HepG2 (cell line): Measurements from ENCODE around the gene LPIN3. TPM values are rescaled to one million over a fixed set of nuclear protein-coding genes. Genes with fewer than 3 reads are reported as not detected.

ENCODE experiments used
- ARNT2 ChIP-seq: sonication (generic); formaldehyde crosslinking; IDR thresholded peaks from 2 replicates; pipeline ENCODE4 v1.8.0; 2022; ENCODE audit warnings: mild to moderate bottlenecking, low read depth, missing genetic modification reagents, moderate library complexity
- ASH2L ChIP-seq: fragments of 300-600, 200-600 bp; sonication (generic); IDR thresholded peaks from 2 replicates; pipeline ENCODE4 v1.7.0; 2017; ENCODE audit warnings: low read depth, mild to moderate bottlenecking, moderate library complexity, mixed read lengths, low read length; ENCODE audit not compliant: insufficient read length
- ATF6 ChIP-seq: sonication (generic); formaldehyde crosslinking; conservative IDR thresholded peaks from 2 replicates; pipeline ENCODE4 v1.4.0; 2020; ENCODE audit warnings: missing genetic modification reagents
- BATF2 ChIP-seq: sonication (generic); formaldehyde crosslinking; IDR thresholded peaks from 2 replicates; pipeline ENCODE4 v1.8.0; 2022; ENCODE audit warnings: mild to moderate bottlenecking, missing genetic modification reagents, moderate library complexity
- CBX1 ChIP-seq: IDR thresholded peaks from one replicate; pipeline ENCODE4 v1.6.1; 2016; ENCODE audit warnings: antibody characterized with exemption, low read depth
- ERF ChIP-seq: IDR thresholded peaks from 2 replicates; pipeline ENCODE4 v1.6.1; 2018; ENCODE audit warnings: missing biosample characterization, missing genetic modification reagents
- ETV5 ChIP-seq: IDR thresholded peaks from 2 replicates; pipeline ENCODE4 v1.6.1; 2018; ENCODE audit warnings: missing biosample characterization, missing genetic modification reagents, inconsistent platforms, borderline replicate concordance
- HDAC6 ChIP-seq: fragments of 200-600 bp; sonication (generic); IDR thresholded peaks from 2 replicates; pipeline ENCODE4 v1.7.0; 2017; ENCODE audit warnings: mild to moderate bottlenecking, antibody characterized with exemption, low read length, low read depth
- IRF2 ChIP-seq: IDR thresholded peaks from 2 replicates; pipeline ENCODE4 v1.6.1; 2018; ENCODE audit warnings: missing genetic modification reagents, missing compliant biosample characterization
- JUN ChIP-seq: sonication (generic); formaldehyde crosslinking; IDR thresholded peaks from 2 replicates; pipeline ENCODE4 v1.4.0; 2020; ENCODE audit warnings: mild to moderate bottlenecking, missing genetic modification reagents
- MAX ChIP-seq: IDR thresholded peaks from 2 replicates; pipeline ENCODE4 v1.6.1; 2012; ENCODE audit warnings: inconsistent platforms
- NCOA2 ChIP-seq: sonication (generic); formaldehyde crosslinking; IDR thresholded peaks from 2 replicates; pipeline ENCODE4 v1.8.0; 2022; ENCODE audit warnings: inconsistent platforms
- NONO ChIP-seq, 2 experiments: fragments of 450-650 bp in 1 of 2; sonication (generic) in 1 of 2; formaldehyde crosslinking in 1 of 2; IDR thresholded peaks in 1 of 2; conservative IDR thresholded peaks in 1 of 2; 2 replicates each; pipeline versions ENCODE4 v1.6.1 to v1.8.0; 2017 to 2022; ENCODE audit warnings: mild to moderate bottlenecking in 1 of 2, missing genetic modification reagents in 1 of 2, moderate library complexity in 1 of 2
- NR2F6 ChIP-seq, 2 experiments: IDR thresholded peaks; 2 replicates each; pipeline ENCODE4 v1.6.1; 2016; ENCODE audit warnings: antibody characterized with exemption in 1 of 2, mild to moderate bottlenecking in 1 of 2
- POLR2AphosphoS2 ChIP-seq: IDR thresholded peaks from 2 replicates; pipeline ENCODE4 v1.6.1; 2011; ENCODE audit warnings: low read depth, low read length, improper control_type of control experiment
- PRPF4 ChIP-seq: fragments of 200-400 bp; formaldehyde crosslinking; IDR thresholded peaks from 2 replicates; pipeline ENCODE4 v1.6.1; 2016; ENCODE audit warnings: low read length, low read depth; ENCODE audit not compliant: poor library complexity, severe bottlenecking
- SAFB2 ChIP-seq: sonication (generic); formaldehyde crosslinking; IDR thresholded peaks from 2 replicates; pipeline ENCODE4 v1.5.1; 2020; ENCODE audit warnings: missing genetic modification reagents, low read depth, mild to moderate bottlenecking, borderline replicate concordance
- SOX6 ChIP-seq, 2 experiments: fragments of 450-650 bp in 1 of 2; sonication (generic) in 1 of 2; formaldehyde crosslinking in 1 of 2; IDR thresholded peaks; 2 replicates each; pipeline versions ENCODE4 v1.4.0 to v1.6.1; 2017 to 2020; ENCODE audit warnings: antibody characterized with exemption in 1 of 2, mild to moderate bottlenecking in 1 of 2, missing genetic modification reagents in 1 of 2
- ZBTB20 ChIP-seq: sonication (generic); formaldehyde crosslinking; IDR thresholded peaks from 2 replicates; pipeline ENCODE4 v1.8.1; 2023; ENCODE audit warnings: missing genetic modification reagents, low read depth, mild to moderate bottlenecking, borderline replicate concordance
- ZBTB33 ChIP-seq: sonication (generic); formaldehyde crosslinking; IDR thresholded peaks from 2 replicates; pipeline ENCODE4 v1.4.0; 2020; ENCODE audit warnings: missing genetic modification reagents
- ZFP82 ChIP-seq: sonication (generic); formaldehyde crosslinking; IDR thresholded peaks from 2 replicates; pipeline ENCODE4 v1.5.1; 2020; ENCODE audit warnings: mild to moderate bottlenecking, missing genetic modification reagents, borderline replicate concordance
- ZNF274 ChIP-seq: sonication (generic); formaldehyde crosslinking; IDR thresholded peaks from 2 replicates; pipeline ENCODE4 v1.5.1; 2020; ENCODE audit warnings: mild to moderate bottlenecking, missing genetic modification reagents
- ZNF367 ChIP-seq: sonication (generic); formaldehyde crosslinking; IDR thresholded peaks from 2 replicates; pipeline ENCODE4 v1.4.0; 2020; ENCODE audit warnings: missing genetic modification reagents, borderline replicate concordance
- ZNF576 ChIP-seq: sonication (generic); formaldehyde crosslinking; IDR thresholded peaks from 2 replicates; pipeline ENCODE4 v1.4.0; 2020; ENCODE audit warnings: mild to moderate bottlenecking, missing genetic modification reagents
- ZNF598 ChIP-seq: sonication (generic); formaldehyde crosslinking; IDR thresholded peaks from 2 replicates; pipeline ENCODE4 v1.5.1; 2020; ENCODE audit warnings: mild to moderate bottlenecking, missing genetic modification reagents, borderline replicate concordance
- ZSCAN31 ChIP-seq: sonication (generic); formaldehyde crosslinking; IDR thresholded peaks from 2 replicates; pipeline ENCODE4 v1.5.0; 2020; ENCODE audit warnings: low read depth, mild to moderate bottlenecking, missing genetic modification reagents
- polyA plus RNA-seq, 8 experiments: library from polyadenylated mRNA; depleted of rRNA in 3 of 8; stranded (reverse) in 7 of 8; unstranded in 1 of 8; fragments of >200 nt; fragmentation: Illumina TruSeq in 4 of 8; extraction: Trizol in 4 of 8; gene quantifications; 2 replicates each; pipeline versions ENCODE4 v1.2.1 to v1.2.3, GENCODE V29; 2011 to 2016; ENCODE audit warnings: low read depth in 4 of 8, missing spikeins in 1 of 8, mixed read lengths in 1 of 8; ENCODE audit not compliant: insufficient read depth in 1 of 8
- total RNA-seq, 5 experiments: library from RNA; depleted of rRNA; stranded (reverse); fragments of >200 nt; fragmentation: Illumina TruSeq; extraction: Trizol; gene quantifications; 2 replicates each; pipeline ENCODE4 v1.2.3, GENCODE V29; 2016; ENCODE audit warnings: low read depth in 1 of 5

LPIN3 gene
- total and polyA plus RNA-seq, 2 of the 13 experiments (the other 11 are each of a cell fraction or from before 2014, with no cell fraction given), result 14.2 to 28.6 TPM

- TF ChIP-seq ATF6 (CRISPR knock-in tag), result 0 out of 2 replicates have a peak, but pooled peaks have one; percentile 70
- no peak for TF ChIP-seq HDAC6
- peak; percentile 56 for TF ChIP-seq CBX1
- TF ChIP-seq ZFP82 (CRISPR knock-in tag), result no peak
- peak; percentile 68; the same call in 1 of the 2 replicates for TF ChIP-seq ZBTB33
- peak; percentile 82 for TF ChIP-seq ZNF274 (CRISPR knock-in tag)
- no peak for TF ChIP-seq BATF2 (CRISPR knock-in tag)
- TF ChIP-seq ZBTB20 (CRISPR knock-in tag), result peak; percentile 88
- TF ChIP-seq SAFB2, result peak; percentile 70; the same call in 1 of the 2 replicates
- TF ChIP-seq ASH2L, result no peak
- TF ChIP-seq POLR2AphosphoS2, result no peak
- no peak for TF ChIP-seq JUN
- TF ChIP-seq MAX, result peak; percentile 63; the same call in 1 of the 2 replicates
- peak; percentile 39; the same call in 1 of the 2 replicates for TF ChIP-seq NCOA2 (CRISPR knock-in tag)
- peak; percentile 68; the same call in 1 of the 2 replicates for TF ChIP-seq ZSCAN31 (CRISPR knock-in tag)
- TF ChIP-seq ERF (CRISPR knock-in tag), result peak; percentile 44
- TF ChIP-seq ZNF367 (CRISPR knock-in tag), result no peak
- TF ChIP-seq NONO (IDR thresholded peaks at IDR 0.05), result no peak
- peak; percentile 86 for TF ChIP-seq NONO (CRISPR knock-in tag; conservative IDR thresholded peaks at IDR 0.05)
- TF ChIP-seq SOX6 (IDR thresholded peaks at IDR 0.05), result no peak
- peak; percentile 44; the same call in 1 of the 2 replicates for TF ChIP-seq SOX6 (CRISPR knock-in tag; IDR thresholded peaks at IDR 0.05)
- TF ChIP-seq ETV5 (CRISPR knock-in tag), result peak; percentile 17; the same call in 1 of the 2 replicates
- TF ChIP-seq IRF2, result peak; percentile 89
- peak; percentile 54; the same call in 1 of the 2 replicates for TF ChIP-seq ZNF598 (CRISPR knock-in tag)
- peak; percentile 4; the same call in 1 of the 2 replicates for TF ChIP-seq ARNT2 (CRISPR knock-in tag)
- no peak; the same call in 1 of the 2 replicates for TF ChIP-seq NR2F6 (IDR thresholded peaks at IDR 0.05)
- TF ChIP-seq NR2F6 (CRISPR knock-in tag; IDR thresholded peaks at IDR 0.05), result peak; percentile 53
- TF ChIP-seq PRPF4, result no peak
- TF ChIP-seq ZNF576, result no peak
These were observed 679 bp upstream of the LPIN3 start (continued) for GRCh38 chr20:41339957-41340326.
